Dermis blood vessel endothelial cell (primary cell): ENCODE data around the gene NAA60. TPM values are rescaled to one million over a fixed set of nuclear protein-coding genes. Genes with fewer than 3 reads are reported as not detected.
A peak's percentile ranks its signal among the peaks of the same experiment; 100 is the strongest.

Source experiments
- DNase-seq: peaks from one replicate; pipeline ENCODE4 v3.0.0; 2010
- total RNA-seq: library from RNA; depleted of rRNA; stranded (reverse); fragments of >200 nt; gene quantifications from 2 replicates; pipeline ENCODE4 v1.2.3, GENCODE V29; 2014

Gene NAA60
- total RNA-seq, 1 donor from 2014 or later = 19.9 TPM

GRCh38 chr16:3511286-3512180, 68.1 kb downstream of the NAA60 start:
- no peak for DNase-seq

- no peak for DNase-seq
These were observed 70.6 kb downstream of the NAA60 start for GRCh38 chr16:3513892-3514583.

GRCh38 chr16:3514621-3515020, 71.1 kb downstream of the NAA60 start:
- no peak for DNase-seq

- no peak for DNase-seq
These were observed 72.4 kb downstream of the NAA60 start for GRCh38 chr16:3515897-3516296.

GRCh38 chr16:3518292-3518985, 75.0 kb downstream of the NAA60 start:
- no peak for DNase-seq

GRCh38 chr16:3518986-3519348, 75.5 kb downstream of the NAA60 start:
- DNase-seq = no peak

GRCh38 chr16:3519581-3519980, 76.1 kb downstream of the NAA60 start:
- no peak for DNase-seq

GRCh38 chr16:3520413-3520812, 76.9 kb downstream of the NAA60 start:
- no peak for DNase-seq

GRCh38 chr16:3520841-3521240, 77.4 kb downstream of the NAA60 start:
- DNase-seq = no peak

- DNase-seq = no peak
These were observed 79.8 kb downstream of the NAA60 start for GRCh38 chr16:3523281-3523680.

- DNase-seq = no peak
These were observed 82.5 kb downstream of the NAA60 start for GRCh38 chr16:3525951-3526350.

GRCh38 chr16:3527216-3527829, 83.8 kb downstream of the NAA60 start:
- DNase-seq = peak; percentile 80

- no peak for DNase-seq
These were observed 84.9 kb downstream of the NAA60 start for GRCh38 chr16:3528406-3528805.

GRCh38 chr16:3529175-3529574, 85.7 kb downstream of the NAA60 start:
- DNase-seq = no peak

GRCh38 chr16:3530371-3530914, 87.0 kb downstream of the NAA60 start:
- no peak for DNase-seq

- no peak for DNase-seq
These were observed 89.3 kb downstream of the NAA60 start for GRCh38 chr16:3532741-3533140.

- DNase-seq = no peak
These were observed 90.6 kb downstream of the NAA60 start for GRCh38 chr16:3534126-3534525.

- no peak for DNase-seq
These were observed 92.8 kb downstream of the NAA60 start for GRCh38 chr16:3536271-3536731.
